Mesenchymal stem cell (in vitro differentiated cells and primary cell): ENCODE results near the gene HDAC4.
A peak's percentile ranks its signal among the peaks of the same experiment; 100 is the strongest.

ENCODE experiments used
- DNase-seq: peaks from one replicate; pipeline ENCODE4 v3.0.0-alpha.2; 2013
- H2AFZ ChIP-seq: one replicate; pipeline ENCODE4 v1.6.1; 2013; ENCODE audit warnings: low read depth, mild to moderate bottlenecking, control low read depth, inconsistent platforms, low read length, moderate library complexity
- H2AK5ac ChIP-seq: 2 replicates; pipeline ENCODE4 v1.6.1; 2013; ENCODE audit warnings: low read length, moderate library complexity, mild to moderate bottlenecking, inconsistent platforms; ENCODE audit not compliant: severe bottlenecking
- H2BK120ac ChIP-seq: one replicate; pipeline ENCODE4 v1.6.1; 2013; ENCODE audit warnings: low read depth, mild to moderate bottlenecking, inconsistent platforms, low read length, moderate library complexity
- H2BK12ac ChIP-seq, 2 experiments: one replicate each; pipeline ENCODE4 v1.6.1; 2013; ENCODE audit warnings: inconsistent platforms in 2 of 2, low read length in 2 of 2, mild to moderate bottlenecking in 2 of 2, moderate library complexity in 2 of 2, control low read depth in 1 of 2
- H2BK15ac ChIP-seq: one replicate; pipeline ENCODE4 v1.6.1; 2013; ENCODE audit warnings: mild to moderate bottlenecking, low read depth, inconsistent platforms; ENCODE audit not compliant: poor library complexity, severe bottlenecking
- H2BK5ac ChIP-seq: 2 replicates; pipeline ENCODE4 v1.6.1; 2013; ENCODE audit warnings: low read depth, mild to moderate bottlenecking, low read length, control low read depth, inconsistent platforms; ENCODE audit not compliant: poor library complexity, severe bottlenecking
- H3K14ac ChIP-seq, 2 experiments: one replicate each; pipeline ENCODE4 v1.6.1; 2013; ENCODE audit warnings: inconsistent platforms in 2 of 2, low read length in 2 of 2, control low read depth in 1 of 2, mild to moderate bottlenecking in 1 of 2, moderate library complexity in 1 of 2
- H3K18ac ChIP-seq, 2 experiments: one replicate each; pipeline ENCODE4 v1.6.1; 2013; ENCODE audit warnings: inconsistent platforms in 2 of 2, low read length in 2 of 2, control low read depth in 1 of 2, low read depth in 1 of 2, mild to moderate bottlenecking in 1 of 2
- H3K23ac ChIP-seq, 2 experiments: one replicate each; pipeline ENCODE4 v1.6.1; 2013; ENCODE audit warnings: inconsistent platforms in 2 of 2, low read length in 2 of 2, mild to moderate bottlenecking in 2 of 2, moderate library complexity in 2 of 2, control low read depth in 1 of 2
- H3K27ac ChIP-seq: 2 replicates; pipeline ENCODE4 v1.5.1; 2013; ENCODE audit warnings: mild to moderate bottlenecking, moderate library complexity, low read length, control low read depth, inconsistent platforms; ENCODE audit not compliant: poor library complexity, severe bottlenecking
- H3K27me3 ChIP-seq, 2 experiments: 2 replicates each; pipeline versions ENCODE4 v1.6.1 to v1.7.0; 2013; ENCODE audit warnings: low read length in 2 of 2, mild to moderate bottlenecking in 2 of 2, moderate library complexity in 2 of 2, control low read depth in 1 of 2, inconsistent platforms in 1 of 2; ENCODE audit not compliant: control insufficient read depth in 1 of 2, insufficient read depth in 1 of 2
- H3K36me3 ChIP-seq, 2 experiments: 2 replicates each; pipeline versions ENCODE4 v1.6.1 to v1.7.0; 2013; ENCODE audit warnings: low read length in 2 of 2, control low read depth in 1 of 2, inconsistent platforms in 1 of 2, low read depth in 1 of 2, mild to moderate bottlenecking in 1 of 2; ENCODE audit not compliant: insufficient read depth in 2 of 2, control insufficient read depth in 1 of 2
- H3K4ac ChIP-seq, 2 experiments: one replicate each; pipeline ENCODE4 v1.6.1; 2013; ENCODE audit warnings: inconsistent platforms in 2 of 2, low read length in 2 of 2, mild to moderate bottlenecking in 2 of 2, moderate library complexity in 2 of 2, control low read depth in 1 of 2, low read depth in 1 of 2
- H3K4me1 ChIP-seq: 2 replicates; pipeline ENCODE4 v1.6.1; 2013; ENCODE audit warnings: low read depth, low read length, control low read depth; ENCODE audit not compliant: control insufficient read depth, insufficient read depth
- H3K4me2 ChIP-seq: 2 replicates; pipeline ENCODE4 v1.6.1; 2013; ENCODE audit warnings: low read length, mild to moderate bottlenecking, inconsistent platforms; ENCODE audit not compliant: poor library complexity, severe bottlenecking
- H3K4me3 ChIP-seq, 2 experiments: 2 replicates each; pipeline versions ENCODE4 v1.5.1 to v1.7.0; 2013; ENCODE audit warnings: low read length in 2 of 2, mild to moderate bottlenecking in 2 of 2, control low read depth in 1 of 2, low read depth in 1 of 2; ENCODE audit not compliant: insufficient read depth in 1 of 2
- H3K79me1 ChIP-seq: replicated peaks from 2 replicates; pipeline ENCODE4 v1.6.1; 2013; ENCODE audit warnings: mild to moderate bottlenecking, control low read depth, low read length, inconsistent platforms; ENCODE audit not compliant: poor library complexity, severe bottlenecking
- H3K9ac ChIP-seq: 2 replicates; pipeline ENCODE4 v1.7.0; 2013; ENCODE audit warnings: mild to moderate bottlenecking, low read length, moderate library complexity
- H3K9me3 ChIP-seq: 2 replicates; pipeline ENCODE4 v1.7.0; 2013; ENCODE audit warnings: mild to moderate bottlenecking, low read length; ENCODE audit not compliant: control insufficient read depth
- H4K8ac ChIP-seq: one replicate; pipeline ENCODE4 v1.6.1; 2013; ENCODE audit warnings: inconsistent platforms, mild to moderate bottlenecking, low read length, moderate library complexity
- H4K91ac ChIP-seq: one replicate; pipeline ENCODE4 v1.6.1; 2013; ENCODE audit warnings: mild to moderate bottlenecking, low read length, inconsistent platforms
- WGBS: methylation state at CpG from one replicate; pipeline ENCODE4 v1.1.7; 2013; ENCODE audit warnings: mixed read lengths; 5-methylcytosine and 5-hydroxymethylcytosine counted together

The HDAC4 gene

DNA sequence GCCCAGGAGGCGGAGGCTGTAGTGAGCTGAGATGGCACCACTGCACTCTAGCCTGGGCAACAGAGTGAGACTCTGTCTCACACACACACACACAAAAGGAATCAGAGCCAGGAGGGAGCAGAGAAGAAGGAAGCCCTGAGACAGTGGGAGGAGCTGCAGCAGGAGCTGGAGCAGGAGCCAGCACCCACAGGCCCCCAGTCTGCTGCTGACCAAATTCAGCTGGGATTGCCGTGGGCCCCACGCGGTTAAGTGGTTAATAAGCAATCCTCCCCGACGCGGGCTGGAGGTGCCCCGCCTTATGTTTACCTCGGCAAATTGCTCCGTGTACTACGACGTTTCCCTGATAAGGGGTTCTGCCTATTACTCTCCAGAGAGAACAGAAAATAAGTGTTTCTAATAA lies 287.6 kb downstream of the HDAC4 start:
- Histone ChIP-seq H3K18ac (peak overlapping the region in 1 of 2 experiments; percentile 40), H3K4me1 (peaks cover 69% of the 10 kb centered on the region), H3K4me3 (no peak overlapping the region), H2AK5ac (no peak overlapping the region), H3K79me1 (peaks cover 3% of the 10 kb centered on the region), H2BK120ac (no peak overlapping the region), H3K4me2 (no peak overlapping the region), H4K91ac (no peak overlapping the region), H3K14ac (no peak overlapping the region), H2AFZ (no peak overlapping the region), H3K36me3 (peaks cover 15 to 34% of the 10 kb centered on the region in 2 experiments), H4K8ac (no peak overlapping the region), H2BK5ac (no peak overlapping the region), H3K27ac (peak overlapping the region; percentile 54), H3K9ac (no peak overlapping the region), H3K23ac (no peak overlapping the region), H2BK12ac (no peak overlapping the region), H2BK15ac (no peak overlapping the region), H3K9me3 (no peaks in the 10 kb centered on the region), H3K27me3 (no peaks in the 10 kb centered on the region), H3K4ac (no peak overlapping the region)
- DNase-seq, result peak; percentile 41
- WGBS, result 22% methylated on average over 7 of the region's 12 CpGs

DNA sequence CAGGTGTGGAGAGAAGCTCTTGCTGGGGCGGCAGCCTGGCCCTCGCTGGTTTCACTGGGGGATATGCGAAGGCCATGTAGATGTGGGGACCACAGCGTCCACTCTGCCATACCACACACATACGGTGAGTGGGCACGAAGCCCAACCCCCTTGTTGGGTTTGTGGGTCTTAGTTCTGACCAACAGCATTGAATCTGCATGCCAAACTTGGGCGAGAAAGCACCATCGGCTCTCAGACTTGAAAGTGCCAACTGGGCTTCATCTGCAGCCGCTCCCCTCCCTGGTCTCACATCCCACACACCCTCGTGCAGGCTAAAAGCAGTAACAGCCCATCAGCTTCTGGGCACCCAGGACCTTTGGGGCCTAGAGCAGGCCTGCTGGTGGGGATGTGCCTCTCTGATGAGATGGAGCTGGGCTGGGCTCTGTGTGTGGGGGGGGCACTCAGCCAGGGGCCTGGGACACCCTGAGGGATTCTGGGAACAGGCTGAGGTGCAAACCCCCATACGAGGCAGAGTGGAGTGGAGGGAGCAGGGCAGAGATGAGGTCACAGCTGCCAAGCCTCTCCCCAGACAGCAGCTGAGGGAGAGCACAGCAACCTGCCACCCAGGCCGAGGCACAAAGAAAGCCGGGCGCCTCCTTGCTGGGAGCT lies 288.6 kb downstream of the HDAC4 start:
- H2AFZ ChIP-seq, result no peak overlapping the region
- H3K9me3 ChIP-seq, result no peaks in the 10 kb centered on the region
- peaks cover 70% of the 10 kb centered on the region for H3K4me1 ChIP-seq
- DNase-seq, result no peak
- no peak overlapping the region for H3K4me3 ChIP-seq
- no peak overlapping the region for H4K8ac ChIP-seq
- no peak overlapping the region for H2AK5ac ChIP-seq
- no peak overlapping the region for H3K9ac ChIP-seq
- WGBS, result 95% methylated on average over 14 of the region's 14 CpGs
- no peak overlapping the region for H3K23ac ChIP-seq
- H3K36me3 ChIP-seq, result peaks cover 21 to 43% of the 10 kb centered on the region in 2 experiments
- peak overlapping the region in 1 of 2 experiments; percentile 18 for H2BK12ac ChIP-seq
- no peak overlapping the region for H3K18ac ChIP-seq
- no peak overlapping the region for H2BK5ac ChIP-seq
- H3K27ac ChIP-seq, result no peak overlapping the region
- peaks cover 3% of the 10 kb centered on the region for H3K79me1 ChIP-seq
- no peak overlapping the region for H2BK120ac ChIP-seq
- H2BK15ac ChIP-seq, result no peak overlapping the region
- no peaks in the 10 kb centered on the region for H3K27me3 ChIP-seq
- no peak overlapping the region for H4K91ac ChIP-seq
- H3K4me2 ChIP-seq, result no peak overlapping the region
- H3K14ac ChIP-seq, result no peak overlapping the region
- H3K4ac ChIP-seq, result no peak overlapping the region

DNA sequence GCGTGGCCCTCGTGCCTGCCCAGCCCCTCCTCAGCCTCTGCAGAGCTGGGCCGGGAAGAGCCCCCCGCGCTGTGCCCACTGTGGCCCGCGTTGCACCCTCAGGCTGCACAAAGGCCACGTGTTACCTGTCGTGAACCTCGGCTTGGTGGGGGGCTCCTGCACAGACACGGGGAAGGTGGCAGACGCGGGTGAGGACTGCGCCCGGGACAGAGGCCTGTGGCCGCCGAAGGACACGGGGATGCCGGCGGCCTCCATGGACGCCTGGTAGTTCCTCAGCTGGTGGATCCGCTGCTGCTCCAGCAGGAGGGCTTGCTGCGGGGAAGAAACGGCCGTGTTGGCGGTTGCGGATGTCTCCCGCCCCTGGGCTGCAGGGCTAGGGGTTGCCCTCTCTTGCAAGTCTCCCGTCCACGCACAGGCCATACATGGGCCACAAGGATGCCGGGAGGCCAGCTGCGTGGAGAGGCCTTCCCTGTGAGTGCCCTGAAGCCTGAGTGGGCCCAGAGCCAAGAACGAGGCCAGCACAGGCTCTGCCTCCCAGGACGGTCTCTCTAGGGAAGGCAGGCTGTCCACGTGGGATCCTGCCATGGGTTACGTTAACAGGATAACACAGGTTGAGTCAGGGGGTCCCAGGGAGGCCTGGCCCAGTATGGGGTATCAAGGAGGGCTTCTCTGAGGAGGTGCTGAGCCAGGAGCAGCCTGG lies 289.3 kb downstream of the HDAC4 start:
- 97% methylated on average over 36 of the region's 36 CpGs for WGBS
- Histone ChIP-seq H3K27me3 (no peaks in the 10 kb centered on the region), H4K8ac (no peak overlapping the region), H2BK5ac (no peak overlapping the region), H2BK15ac (no peak overlapping the region), H2BK12ac (no peak overlapping the region), H3K4me2 (no peak overlapping the region), H3K27ac (no peak overlapping the region), H2AK5ac (no peak overlapping the region), H4K91ac (no peak overlapping the region), H3K23ac (no peak overlapping the region), H3K36me3 (peaks cover 25 to 49% of the 10 kb centered on the region in 2 experiments), H3K4ac (no peak overlapping the region), H3K4me1 (peaks cover 63% of the 10 kb centered on the region), H3K18ac (no peak overlapping the region), H2AFZ (no peak overlapping the region), H3K4me3 (no peak overlapping the region), H3K9ac (no peak overlapping the region), H2BK120ac (no peak overlapping the region), H3K79me1 (peaks cover 3% of the 10 kb centered on the region), H3K9me3 (no peaks in the 10 kb centered on the region), H3K14ac (no peak overlapping the region)
- no peak for DNase-seq

- H3K14ac ChIP-seq, result no peak overlapping the region
- no peak overlapping the region for H2BK120ac ChIP-seq
- H4K8ac ChIP-seq, result no peak overlapping the region
- no peak overlapping the region for H3K23ac ChIP-seq
- no peak overlapping the region for H3K4me3 ChIP-seq
- no peak overlapping the region for H2AFZ ChIP-seq
- peaks cover 3% of the 10 kb centered on the region for H3K79me1 ChIP-seq
- H3K27me3 ChIP-seq, result no peaks in the 10 kb centered on the region
- H3K9me3 ChIP-seq, result no peaks in the 10 kb centered on the region
- no peak overlapping the region for H3K27ac ChIP-seq
- DNase-seq, result no peak
- WGBS, result 86% methylated on average over 14 of the region's 14 CpGs
- no peak overlapping the region for H2AK5ac ChIP-seq
- no peak overlapping the region for H3K18ac ChIP-seq
- no peak overlapping the region for H3K9ac ChIP-seq
- H2BK15ac ChIP-seq, result no peak overlapping the region
- no peak overlapping the region for H4K91ac ChIP-seq
- H3K4ac ChIP-seq, result no peak overlapping the region
- H2BK12ac ChIP-seq, result no peak overlapping the region
- H3K4me2 ChIP-seq, result no peak overlapping the region
- peaks cover 58% of the 10 kb centered on the region for H3K4me1 ChIP-seq
- peaks cover 25 to 55% of the 10 kb centered on the region in 2 experiments for H3K36me3 ChIP-seq
- H2BK5ac ChIP-seq, result no peak overlapping the region
Measured at GRCh38 chr2:239110595-239111048, 290.2 kb downstream of the HDAC4 start.
